ENCODE data around the gene MYH11.
A peak's percentile ranks its signal among the peaks of the same experiment; 100 is the strongest.
"Not testable (repeated sequence)": the region's sequence is repeated elsewhere in the genome, so short reads cannot be mapped to it uniquely, and the experiment has no call there.

Gene MYH11

GRCh38 chr16:15849209-15849981 is 7.4 kb downstream of the MYH11 start:
- peaks cover 0 to 85% (median 34%) of the 10 kb centered on the region in 4 donors for H3K4me1 ChIP-seq
- intact Hi-C loops (cut with DNase I; ENCODE audit: low total_unique reads): loop anchor here (5.0 kb wide), 1 partner anchor 77 kb away; no protein-coding TSS in a partner anchor
- no peaks in the 10 kb centered on the region for H3K27me3 ChIP-seq
- H3K36me3 ChIP-seq: peaks cover 5 to 42% (median 11%) of the 10 kb centered on the region in 3 donors
- H3K4me3 ChIP-seq: peak overlapping the region; percentile 61 to 74
- peak overlapping the region; percentile 89 to 97 for H3K27ac ChIP-seq
- TF ChIP-seq CTCF (IDR thresholded peaks at IDR 0.05): no peak
- H3K9me3 ChIP-seq: no peaks in the 10 kb centered on the region
- no peak for DNase-seq

- intact Hi-C loops (cut with DNase I; ENCODE audit: low total_unique reads): loop anchor here (5.0 kb wide), 1 partner anchor 75 kb away; no protein-coding TSS in a partner anchor
- DNase-seq: peak in 1 of 2 donors; percentile 58
- H3K4me3 ChIP-seq: peak overlapping the region; percentile 61 to 74
These were observed 9.1 kb downstream of the MYH11 start for GRCh38 chr16:15847611-15848175.

GRCh38 chr16:15846510-15846909 is 10.3 kb downstream of the MYH11 start:
- intact Hi-C loops (cut with DNase I; ENCODE audit: low total_unique reads): loop anchor here (5.0 kb wide), 1 partner anchor 74 kb away; no protein-coding TSS in a partner anchor
- H3K27ac ChIP-seq: peak overlapping the region; percentile 89 to 97

More at GRCh38 chr16:15847611-15848175, 9.1 kb downstream of the MYH11 start:
- Histone ChIP-seq H3K27me3 (no peaks in the 10 kb centered on the region), H3K4me1 (peaks cover 0 to 99% (median 45%) of the 10 kb centered on the region in 4 donors), H3K36me3 (peaks cover 5 to 41% (median 11%) of the 10 kb centered on the region in 3 donors), H3K9me3 (no peaks in the 10 kb centered on the region), H3K27ac (peak overlapping the region; percentile 89 to 97)
- TF ChIP-seq CTCF (IDR thresholded peaks at IDR 0.05): no peak

GRCh38 chr16:15843635-15844279 is 13.1 kb downstream of the MYH11 start:
- peak overlapping the region in 1 of 2 donors; percentile 2 for H3K4me3 ChIP-seq
- H3K27ac ChIP-seq: peak overlapping the region; percentile 89 to 97

More at GRCh38 chr16:15846510-15846909, 10.3 kb downstream of the MYH11 start:
- Histone ChIP-seq H3K9me3 (no peaks in the 10 kb centered on the region), H3K4me1 (peaks cover 0 to 100% (median 56%) of the 10 kb centered on the region in 4 donors), H3K36me3 (peaks cover 13 to 46% (median 16%) of the 10 kb centered on the region in 3 donors), H3K4me3 (peak overlapping the region in 1 of 2 donors; percentile 61), H3K27me3 (no peaks in the 10 kb centered on the region)
- peak in 1 of 2 donors; percentile 27 for DNase-seq
- no peak for TF ChIP-seq CTCF (IDR thresholded peaks at IDR 0.05)

GRCh38 chr16:15839204-15839603 is 17.6 kb downstream of the MYH11 start:
- Histone ChIP-seq H3K36me3 (peaks cover 34 to 64% (median 36%) of the 10 kb centered on the region in 3 donors), H3K4me1 (peaks cover 0 to 100% (median 69%) of the 10 kb centered on the region in 4 donors), H3K27ac (peak overlapping the region; percentile 73 to 97), H3K4me3 (peak overlapping the region in 1 of 2 donors; percentile 10)
- peak in 1 of 2 donors; percentile 4 for DNase-seq
- intact Hi-C loops (cut with DNase I; ENCODE audit: low total_unique reads); H3K9me3 ChIP-seq; H3K27me3 ChIP-seq: not testable (repeated sequence)

More at GRCh38 chr16:15843635-15844279, 13.1 kb downstream of the MYH11 start:
- Histone ChIP-seq H3K4me1 (peaks cover 0 to 100% (median 53%) of the 10 kb centered on the region in 4 donors), H3K36me3 (peaks cover 16 to 54% (median 16%) of the 10 kb centered on the region in 3 donors), H3K9me3 (no peaks in the 10 kb centered on the region), H3K27me3 (no peaks in the 10 kb centered on the region)
- intact Hi-C loops (cut with DNase I; ENCODE audit: low total_unique reads): no loop called here
- TF ChIP-seq CTCF (IDR thresholded peaks at IDR 0.05): no peak
- DNase-seq: peak in 1 of 2 donors; percentile 59

All from tibial artery (tissue), 4 donors.